Mesothelial cell of epicardium (in vitro differentiated cells): ENCODE results near the gene CXCL14. TPM values are rescaled to one million over a fixed set of nuclear protein-coding genes. Genes with fewer than 3 reads are reported as not detected.

Experiments
- DNase-seq, 2 experiments: peaks; one replicate each; pipeline ENCODE4 v3.0.0; 2021; ENCODE audit warnings: low spot score in 2 of 2; ENCODE audit not compliant: unreplicated experiment in 2 of 2
- H3K27ac Mint-ChIP-seq: 2 replicates; pipeline ENCODE4 v1.8.0; 2021; ENCODE audit warnings: mixed read lengths
- H3K27me3 Mint-ChIP-seq: 2 replicates; pipeline ENCODE4 v1.8.0; 2021; ENCODE audit warnings: low read depth, mixed read lengths
- H3K36me3 Mint-ChIP-seq: 2 replicates; pipeline ENCODE4 v1.8.0; 2021; ENCODE audit warnings: mixed read lengths
- H3K4me1 Mint-ChIP-seq: 2 replicates; pipeline ENCODE4 v1.8.0; 2021; ENCODE audit warnings: mixed read lengths
- H3K4me3 Mint-ChIP-seq: 2 replicates; pipeline ENCODE4 v1.8.0; 2021; ENCODE audit warnings: mild to moderate bottlenecking, moderate library complexity, mixed read lengths
- H3K9me3 Mint-ChIP-seq: 2 replicates; pipeline ENCODE4 v1.8.0; 2021; ENCODE audit warnings: mixed read lengths
- CTCF ChIP-seq: fragments of 200-600 bp; sonication (generic); IDR thresholded peaks from one replicate; pipeline ENCODE4 v1.5.0; 2021; ENCODE audit warnings: antibody characterized with exemption; ENCODE audit not compliant: unreplicated experiment
- total RNA-seq: library from RNA; stranded (reverse); gene quantifications from 3 replicates; pipeline ENCODE4 v1.2.1, GENCODE V29; 2021

Gene CXCL14
- total RNA-seq, 1 donor from 2014 or later, result 56.5 TPM

GRCh38 chr5:135584276-135584675 lies 5.5 kb upstream of the CXCL14 start:
- no peaks in the 10 kb centered on the region for H3K9me3 Mint-ChIP-seq
- peaks cover 37% of the 10 kb centered on the region for H3K27me3 Mint-ChIP-seq
- H3K36me3 Mint-ChIP-seq, result no peaks in the 10 kb centered on the region
- no peak overlapping the region for H3K4me3 Mint-ChIP-seq
- TF ChIP-seq CTCF, result no peak
- H3K4me1 Mint-ChIP-seq, result peaks cover 6% of the 10 kb centered on the region
- no peak for DNase-seq
- H3K27ac Mint-ChIP-seq, result no peak overlapping the region

- no peak for TF ChIP-seq CTCF
- no peak for DNase-seq
- Mint-ChIP-seq H3K27ac (no peak overlapping the region), H3K27me3 (peaks cover 56% of the 10 kb centered on the region), H3K4me3 (no peak overlapping the region), H3K4me1 (peaks cover 24% of the 10 kb centered on the region), H3K9me3 (no peaks in the 10 kb centered on the region), H3K36me3 (no peaks in the 10 kb centered on the region)
These were observed 3.4 kb upstream of the CXCL14 start for GRCh38 chr5:135582099-135582781.

GRCh38 chr5:135578305-135578684 lies 496 bp downstream of the CXCL14 start:
- DNase-seq, result no peak
- Mint-ChIP-seq H3K9me3 (no peaks in the 10 kb centered on the region), H3K27ac (peak overlapping the region; percentile 16), H3K36me3 (no peaks in the 10 kb centered on the region), H3K4me3 (peak overlapping the region; percentile 86), H3K27me3 (peaks cover 53% of the 10 kb centered on the region), H3K4me1 (peaks cover 34% of the 10 kb centered on the region)
- no peak for TF ChIP-seq CTCF

GRCh38 chr5:135577421-135577820 lies 1.4 kb downstream of the CXCL14 start:
- Mint-ChIP-seq H3K4me3 (peak overlapping the region; percentile 86), H3K36me3 (peaks cover 1% of the 10 kb centered on the region), H3K27ac (peak overlapping the region; percentile 21), H3K9me3 (no peaks in the 10 kb centered on the region), H3K27me3 (peaks cover 45% of the 10 kb centered on the region), H3K4me1 (peaks cover 38% of the 10 kb centered on the region)
- no peak for DNase-seq
- no peak for TF ChIP-seq CTCF

GRCh38 chr5:135576075-135576599 lies 2.7 kb downstream of the CXCL14 start:
- Mint-ChIP-seq H3K27me3 (peaks cover 36% of the 10 kb centered on the region), H3K9me3 (no peaks in the 10 kb centered on the region), H3K36me3 (peaks cover 5% of the 10 kb centered on the region), H3K27ac (no peak overlapping the region), H3K4me1 (peaks cover 43% of the 10 kb centered on the region), H3K4me3 (no peak overlapping the region)
- DNase-seq, result no peak
- TF ChIP-seq CTCF, result no peak
